GM12878 (cell line): Measurements from ENCODE around the gene CTSW. TPM values are rescaled to one million over a fixed set of nuclear protein-coding genes. Genes with fewer than 3 reads are reported as not detected.

Source experiments
- ATAC-seq: fragments of 200-7000 bp; cut with Tn5 transposase; 3 replicates; pipeline ENCODE4 v1.9.1; 2020; ENCODE audit warnings: mild to moderate bottlenecking, moderate library complexity
- BruUV-seq: library from RNA; stranded (reverse); fragments of 400-500 nt; replicated peaks from 2 replicates; lab custom pipeline; 2021; lab: Mats Ljungman, UMichigan
- CTCF ChIA-PET: fragments of 300-600 bp; sonication (Branson Sonifier 250); formaldehyde crosslinking; extraction: SDS; loops from one replicate; lab custom pipeline; 2021; ENCODE audit warnings: inconsistent platforms; lab: Yijun Ruan, JAX
- POLR2A ChIA-PET: fragments of 350-600 bp; formaldehyde crosslinking; extraction: SDS; loops from one replicate; lab custom pipeline; 2021; ENCODE audit warnings: inconsistent platforms; lab: Charles Lee
- RAD21 ChIA-PET: fragments of 300-600 bp; sonication (Branson Sonifier 250); formaldehyde crosslinking; loops from one replicate; lab custom pipeline; 2023; ENCODE audit warnings: antibody characterized with exemption; ENCODE audit not compliant: unreplicated experiment; lab: Charles Lee
- SMC1A ChIA-PET: fragments of 300-600 bp; sonication (Branson Sonifier 250); formaldehyde crosslinking; loops from one replicate; lab custom pipeline; 2023; ENCODE audit not compliant: unreplicated experiment, uncharacterized antibody; lab: Charles Lee
- DNase-seq: peaks from one replicate; pipeline ENCODE4 v3.0.0-alpha.2; 2011; ENCODE audit warnings: low read depth, low spot score
- FAIRE-seq: peaks from 3 replicates; lab custom pipeline; 2011; peaks lifted over from hg19 to GRCh38; lab: Jason Lieb, UNC
- H2AFZ ChIP-seq: 2 replicates; pipeline ENCODE4 v1.6.0; 2011; ENCODE audit warnings: low read depth, low read length, control low read depth; ENCODE audit not compliant: control insufficient read depth
- H3K27ac ChIP-seq: 2 replicates; pipeline ENCODE4 v1.5.1; 2011; ENCODE audit warnings: control low read depth; ENCODE audit not compliant: control insufficient read depth, insufficient read depth
- H3K27me3 ChIP-seq, 2 experiments: replicated peaks in 1 of 2; 2 replicates each; pipeline versions ENCODE4 v1.6.0 to v1.6.1; 2011; ENCODE audit warnings: low read length in 1 of 2; ENCODE audit not compliant: control insufficient read depth in 2 of 2, insufficient read depth in 2 of 2
- H3K36me3 ChIP-seq, 2 experiments: 2 replicates each; pipeline ENCODE4 v1.5.1; 2011; ENCODE audit warnings: low read length in 1 of 2; ENCODE audit not compliant: control insufficient read depth in 2 of 2, insufficient read depth in 2 of 2
- H3K4me1 ChIP-seq: 2 replicates; pipeline ENCODE4 v1.6.1; 2011; ENCODE audit warnings: mild to moderate bottlenecking, low read length, moderate library complexity, mixed read lengths; ENCODE audit not compliant: control insufficient read depth, insufficient read depth
- H3K4me2 ChIP-seq: 2 replicates; pipeline ENCODE4 v1.6.0; 2011; ENCODE audit warnings: control low read depth; ENCODE audit not compliant: control insufficient read depth, insufficient read depth
- H3K4me3 ChIP-seq: fragments of 200-600 bp; sonication (generic); 2 replicates; pipeline ENCODE4 v1.5.1; 2016
- H3K79me2 ChIP-seq: 2 replicates; pipeline ENCODE4 v1.6.0; 2011; ENCODE audit warnings: low read length; ENCODE audit not compliant: control insufficient read depth, insufficient read depth
- H3K9ac ChIP-seq: 2 replicates; pipeline ENCODE4 v1.8.0; 2011; ENCODE audit warnings: low read length, control low read depth, mixed read lengths; ENCODE audit not compliant: control insufficient read depth, insufficient read depth
- H3K9me3 ChIP-seq: replicated peaks from 3 replicates; pipeline ENCODE4 v1.5.1; 2011; ENCODE audit warnings: mild to moderate bottlenecking, low read length; ENCODE audit not compliant: control insufficient read depth, insufficient read depth
- H4K20me1 ChIP-seq: 2 replicates; pipeline ENCODE4 v1.6.0; 2011; ENCODE audit not compliant: control insufficient read depth, insufficient read depth
- CTCF ChIP-seq, 3 experiments: IDR thresholded peaks in 2 of 3; conservative IDR thresholded peaks in 1 of 3; 2 replicates each; pipeline ENCODE4 v1.5.1; 2011; ENCODE audit warnings: low read depth in 3 of 3, low read length in 3 of 3, mild to moderate bottlenecking in 3 of 3, control low read depth in 2 of 3, moderate library complexity in 2 of 3, inconsistent platforms in 1 of 3, mixed read lengths in 1 of 3; ENCODE audit not compliant: control insufficient read depth in 2 of 3, insufficient read depth in 1 of 3; ENCODE audit errors: extremely low read depth in 1 of 3
- ESRRA ChIP-seq: IDR thresholded peaks from 2 replicates; pipeline ENCODE4 v1.6.1; 2012; ENCODE audit warnings: mild to moderate bottlenecking, low read length, improper control_type of control experiment
- GABPA ChIP-seq: IDR thresholded peaks from 2 replicates; pipeline ENCODE4 v1.6.1; 2014; ENCODE audit warnings: antibody characterized with exemption, low read depth, mild to moderate bottlenecking, inconsistent platforms
- IRF4 ChIP-seq: IDR thresholded peaks from 2 replicates; pipeline ENCODE4 v1.6.1; 2011; ENCODE audit warnings: low read depth, low read length
- JUND ChIP-seq: IDR thresholded peaks from 2 replicates; pipeline ENCODE4 v1.6.1; 2012; ENCODE audit warnings: low read depth, mild to moderate bottlenecking, low read length, improper control_type of control experiment, moderate library complexity
- MTA3 ChIP-seq: IDR thresholded peaks from 2 replicates; pipeline ENCODE4 v1.6.1; 2012; ENCODE audit warnings: low read length, inconsistent platforms, borderline replicate concordance
- PAX5 ChIP-seq: IDR thresholded peaks from 2 replicates; pipeline ENCODE4 v1.6.1; 2011; ENCODE audit warnings: low read depth, low read length, borderline replicate concordance
- POLR2A ChIP-seq: IDR thresholded peaks from 2 replicates; pipeline ENCODE4 v1.6.1; 2011; ENCODE audit warnings: low read depth, mild to moderate bottlenecking, low read length
- POLR2AphosphoS5 ChIP-seq: IDR thresholded peaks from 2 replicates; pipeline ENCODE4 v1.6.1; 2011; ENCODE audit warnings: mild to moderate bottlenecking, low read length, inconsistent platforms
- POU2F2 ChIP-seq: IDR thresholded peaks from 3 replicates; pipeline ENCODE4 v1.6.1; 2011; ENCODE audit warnings: low read depth, mild to moderate bottlenecking, low read length, borderline replicate concordance
- RAD51 ChIP-seq: fragments of 450-650 bp; IDR thresholded peaks from 2 replicates; pipeline ENCODE4 v1.6.1; 2016; ENCODE audit warnings: moderate library complexity, mild to moderate bottlenecking, inconsistent platforms
- RCOR1 ChIP-seq: conservative IDR thresholded peaks from 2 replicates; pipeline ENCODE4 v1.6.1; 2012; ENCODE audit warnings: low read depth, low read length, improper control_type of control experiment
- SMARCA5 ChIP-seq: fragments of 450-650 bp; IDR thresholded peaks from 2 replicates; pipeline ENCODE4 v1.6.1; 2017; ENCODE audit warnings: mild to moderate bottlenecking
- SREBF2 ChIP-seq: IDR thresholded peaks from 2 replicates; pipeline ENCODE4 v1.6.1; 2012; ENCODE audit warnings: mild to moderate bottlenecking, low read length
- ZNF274 ChIP-seq: IDR thresholded peaks from one replicate; pipeline ENCODE4 v1.8.0; 2011; ENCODE audit not compliant: insufficient read length, insufficient read depth
- ZSCAN29 ChIP-seq: fragments of 450-650 bp; IDR thresholded peaks from 2 replicates; pipeline ENCODE4 v1.6.1; 2017; ENCODE audit warnings: mild to moderate bottlenecking, moderate library complexity
- ZZZ3 ChIP-seq: IDR thresholded peaks from 2 replicates; pipeline ENCODE4 v1.6.1; 2011; ENCODE audit warnings: low read depth; ENCODE audit not compliant: control insufficient read depth, insufficient read length
- WGBS: methylation state at CpG from one replicate; pipeline ENCODE4 v1.1.6; 2016; ENCODE audit warnings: low lambda C conversion rate; ENCODE audit not compliant: insufficient replicate concordance, insufficient coverage; ENCODE audit errors: missing lambda C conversion rate; 5-methylcytosine and 5-hydroxymethylcytosine counted together
- in situ Hi-C: fragments of 300-500 bp; cut with MboI; formaldehyde crosslinking; loops from 9 replicates; pipeline ENCODE4 v1.14.3; 2018; ENCODE audit warnings: mixed read lengths
- intact Hi-C: fragments of 100-400 bp; cut with micrococcal nuclease; formaldehyde crosslinking; loops from one replicate; pipeline ENCODE4 v1.14.2; 2022; ENCODE audit not compliant: unreplicated experiment
- polyA plus RNA-seq, 11 experiments: library from polyadenylated mRNA; depleted of rRNA in 4 of 11; unstranded in 6 of 11; stranded (reverse) in 5 of 11; fragments of >200 nt; fragmentation: Nextera tagmentation in 4 of 11; fragmentation: Illumina TruSeq in 1 of 11; extraction: Ambion mirVana in 4 of 11; extraction: Trizol in 1 of 11; gene quantifications; 1 replicate in 1 of 11; 2 replicates in 10 of 11; pipeline versions ENCODE4 v1.2.1 to v1.2.3, GENCODE V29; 2011 to 2016; ENCODE audit warnings: inconsistent platforms in 2 of 11, missing spikeins in 2 of 11, low read depth in 1 of 11
- total RNA-seq, 4 experiments: library from RNA; depleted of rRNA in 3 of 4; stranded (reverse); fragments of >200 nt in 3 of 4; fragmentation: Illumina TruSeq in 1 of 4; extraction: Trizol in 1 of 4; gene quantifications; 2 replicates each; pipeline versions ENCODE4 v1.2.1 to v1.2.3, GENCODE V29; 2013 to 2021

Gene CTSW
- total and polyA plus RNA-seq, 10 of the 15 experiments (the other 5 are each of a cell fraction or from before 2014, with no cell fraction given), result 0.53 to 12.0 (median 1.7) TPM

- Histone ChIP-seq H3K79me2 (peaks cover 42% of the 10 kb centered on the region), H3K4me2 (no peak overlapping the region), H3K9ac (no peak overlapping the region), H3K9me3 (peaks cover 2% of the 10 kb centered on the region; the same call in 2 of the 3 replicates), H3K36me3 (peaks cover 32 to 41% of the 10 kb centered on the region in 2 experiments; a peak in 3 of 4 replicates), H3K4me1 (peaks cover 10% of the 10 kb centered on the region), H2AFZ (no peak overlapping the region), H3K27me3 (no peaks in the 10 kb centered on the region), H4K20me1 (peaks cover 24% of the 10 kb centered on the region), H3K27ac (no peak overlapping the region), H3K4me3 (no peak overlapping the region)
- WGBS, result 91% methylated on average over 6 of the region's 6 CpGs
- no TSS peak for BruUV-seq
- ATAC-seq (no peak), FAIRE-seq (no peak), DNase-seq (no peak)
- ChIA-PET SMC1A (no interaction called here), POLR2A (interaction anchor here (1.1 kb wide), 1 partner anchor 147 kb away, joined by 4 read pairs; no protein-coding TSS in a partner anchor), RAD21 (interaction anchor here (0.5 kb wide), 1 partner anchor 281 kb away, joined by 3 read pairs; the partner anchor contains the start of gene FAM89B), CTCF (interaction anchor here (0.6 to 1.2 kb wide), 4 partner anchors 10 to 137 kb away, joined by 3 to 4 read pairs (median 4); no protein-coding TSS in a partner anchor)
- in situ Hi-C loops, result loop anchor here (25.0 kb wide), 1 partner anchor 1616 kb away; the partner anchor contains the start of genes DNAJC4, FKBP2, NUDT22 and PPP1R14B
- intact Hi-C loops, result no loop called here
- 0 out of 2 replicates have a peak, but pooled peaks have one; percentile 9 for TF ChIP-seq PAX5
- no peak for TF ChIP-seq ZNF274
- TF ChIP-seq MTA3, result no peak
- TF ChIP-seq ZSCAN29, result no peak
- TF ChIP-seq ZZZ3, result no peak
- no peak for TF ChIP-seq RCOR1
- peak; percentile 21; the same call in 1 of the 2 replicates for TF ChIP-seq POLR2AphosphoS5
- TF ChIP-seq POLR2A, result peak; percentile 57
- no peak for TF ChIP-seq POU2F2
- no peak for TF ChIP-seq JUND
- 0 out of 6 replicates have a peak, but pooled peaks of 1 of the 3 experiments have one; percentile 2 for TF ChIP-seq CTCF (IDR thresholded peaks at IDR 0.05 in 2 of 3, conservative IDR thresholded peaks at IDR 0.05 in 1 of 3; ENCODE audit: control insufficient read depth in 2 of 3, extremely low read depth in 1 of 3, insufficient read depth in 1 of 3, low read depth in 3 of 3, low read length in 3 of 3)
- TF ChIP-seq IRF4, result no peak
- no peak for TF ChIP-seq SREBF2
- TF ChIP-seq RAD51, result no peak
- no peak for TF ChIP-seq ESRRA
- TF ChIP-seq GABPA, result no peak
- TF ChIP-seq SMARCA5, result no peak
Observed at GRCh38 chr11:65853246-65853979, 26.2 kb upstream of the CTSW start.
